GM13977 (cell line): ENCODE measurements around the gene BTBD2.

Experiments used
- DNase-seq: peaks from one replicate; pipeline ENCODE4 v3.0.0; 2012; ENCODE audit warnings: low spot score
- in situ Hi-C: fragments of 300-500 bp; cut with MboI; formaldehyde crosslinking; loops from one replicate; pipeline ENCODE4 v1.12.0; 2022; ENCODE audit warnings: low sequenced_read_pairs, low pct_unique_long_range_greater_than_20kb, mixed read lengths, inconsistent platforms; ENCODE audit not compliant: unreplicated experiment
- TF ChIP-seq, protein P1 (sequence below): IDR thresholded peaks from 2 replicates; pipeline ENCODE4 v1.5.1; 2012; ENCODE audit warnings: mild to moderate bottlenecking, control low read depth; ENCODE audit not compliant: insufficient read depth; ENCODE audit errors: extremely low read depth, missing control alignments

The BTBD2 gene

DNA sequence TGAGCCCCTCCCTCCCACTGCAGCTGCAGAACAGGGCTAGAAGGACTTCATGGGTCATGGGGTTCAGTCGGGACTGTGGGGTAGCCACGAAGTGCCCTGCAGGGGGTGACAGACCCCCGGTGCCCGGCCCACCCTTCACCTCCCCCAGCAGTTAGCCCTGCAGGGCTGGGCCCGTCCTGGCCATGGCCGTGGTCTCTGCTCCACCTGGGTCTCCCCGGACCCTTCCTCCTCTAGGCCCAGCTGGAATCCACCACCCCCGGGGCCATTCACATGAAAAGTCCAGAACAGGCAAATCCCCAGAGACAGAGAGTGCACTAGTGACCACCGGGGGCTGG lies 18.3 kb upstream of the BTBD2 start:
- DNase-seq = no peak
- TF ChIP-seq, protein P1, sequence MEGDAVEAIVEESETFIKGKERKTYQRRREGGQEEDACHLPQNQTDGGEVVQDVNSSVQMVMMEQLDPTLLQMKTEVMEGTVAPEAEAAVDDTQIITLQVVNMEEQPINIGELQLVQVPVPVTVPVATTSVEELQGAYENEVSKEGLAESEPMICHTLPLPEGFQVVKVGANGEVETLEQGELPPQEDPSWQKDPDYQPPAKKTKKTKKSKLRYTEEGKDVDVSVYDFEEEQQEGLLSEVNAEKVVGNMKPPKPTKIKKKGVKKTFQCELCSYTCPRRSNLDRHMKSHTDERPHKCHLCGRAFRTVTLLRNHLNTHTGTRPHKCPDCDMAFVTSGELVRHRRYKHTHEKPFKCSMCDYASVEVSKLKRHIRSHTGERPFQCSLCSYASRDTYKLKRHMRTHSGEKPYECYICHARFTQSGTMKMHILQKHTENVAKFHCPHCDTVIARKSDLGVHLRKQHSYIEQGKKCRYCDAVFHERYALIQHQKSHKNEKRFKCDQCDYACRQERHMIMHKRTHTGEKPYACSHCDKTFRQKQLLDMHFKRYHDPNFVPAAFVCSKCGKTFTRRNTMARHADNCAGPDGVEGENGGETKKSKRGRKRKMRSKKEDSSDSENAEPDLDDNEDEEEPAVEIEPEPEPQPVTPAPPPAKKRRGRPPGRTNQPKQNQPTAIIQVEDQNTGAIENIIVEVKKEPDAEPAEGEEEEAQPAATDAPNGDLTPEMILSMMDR = no peak
- in situ Hi-C loops = no loop called here

GRCh38 chr19:2033115-2033824 lies 17.8 kb upstream of the BTBD2 start:
- in situ Hi-C loops = no loop called here

DNA sequence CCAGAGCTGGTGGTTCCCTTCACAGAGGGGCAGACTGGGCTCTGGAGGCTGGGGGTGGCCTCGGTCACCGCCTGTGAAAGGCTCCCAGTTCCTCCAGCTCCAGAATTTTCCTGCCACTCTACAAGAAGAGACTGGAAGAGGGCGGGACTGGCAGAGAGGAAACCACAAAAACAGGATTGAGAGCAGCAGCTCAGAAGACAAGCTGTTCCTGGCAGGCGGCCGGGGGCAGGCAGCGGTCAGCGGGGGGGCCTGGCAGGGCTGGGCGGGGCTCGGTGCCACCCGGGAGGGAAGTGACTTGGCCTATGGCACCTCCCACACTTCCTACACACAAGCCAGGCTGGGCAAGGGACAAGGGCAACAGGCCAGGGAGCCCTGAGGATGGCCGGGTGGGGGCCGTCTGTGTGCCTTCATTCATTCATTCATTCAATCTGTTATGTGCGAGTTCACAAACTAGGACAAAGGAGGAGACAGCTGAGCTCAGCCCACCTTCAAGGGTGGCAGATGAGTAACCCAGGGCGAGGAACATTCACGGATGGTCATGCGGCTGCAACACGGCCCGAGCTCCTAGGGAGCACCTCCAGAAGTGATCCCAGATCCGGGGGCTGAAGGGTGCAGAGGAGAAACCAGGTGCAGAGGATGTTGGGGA lies 16.9 kb upstream of the BTBD2 start:
- DNase-seq = no peak
- in situ Hi-C loops = no loop called here

More at GRCh38 chr19:2033115-2033824, 17.8 kb upstream of the BTBD2 start:
- no peak for DNase-seq
- TF ChIP-seq, protein P1 = no peak

GRCh38 chr19:2027361-2027760 lies 11.8 kb upstream of the BTBD2 start:
- TF ChIP-seq, protein P1 = no peak
- no peak for DNase-seq
- in situ Hi-C loops = no loop called here

More for the DNA sequence above, 16.9 kb upstream of the BTBD2 start:
- TF ChIP-seq, protein P1 = no peak

GRCh38 chr19:2026770-2027169 lies 11.3 kb upstream of the BTBD2 start:
- in situ Hi-C loops = no loop called here
- TF ChIP-seq, protein P1 = no peak
- DNase-seq = no peak

- DNase-seq = no peak
- TF ChIP-seq, protein P1 = no peak
- in situ Hi-C loops = no loop called here
Measured at GRCh38 chr19:2022289-2022688, 6.8 kb upstream of the BTBD2 start.
